SH-SY5Y (cell line): ENCODE results near the gene FBXW5.

ENCODE experiments used
- GATA2 ChIP-seq: IDR thresholded peaks from 2 replicates; pipeline ENCODE4 v1.6.1; 2011; ENCODE audit warnings: mild to moderate bottlenecking, low read depth, low read length
- GATA3 ChIP-seq: IDR thresholded peaks from 2 replicates; pipeline ENCODE4 v1.6.1; 2011; ENCODE audit warnings: low read depth, mild to moderate bottlenecking, low read length, moderate library complexity

- TF ChIP-seq GATA2, result no peak
- TF ChIP-seq GATA3, result no peak
These were observed 27.8 kb upstream of the FBXW5 start for GRCh38 chr9:136972335-136972734.
